Lower leg skin (tissue), 4 donors: ENCODE measurements around the gene ISOC2. TPM values are rescaled to one million over a fixed set of nuclear protein-coding genes. Genes with fewer than 3 reads are reported as not detected.

Experiments
- DNase-seq, 2 donors: peaks; one replicate each; pipeline ENCODE4 v3.0.0-alpha.2; 2019; ENCODE audit warnings: low spot score in 2 of 2
- H3K4me3 ChIP-seq: fragments of 200-600 bp; sonication (generic); 2 replicates; pipeline ENCODE4 v1.5.1; 2017; ENCODE audit warnings: mild to moderate bottlenecking, low read depth; ENCODE audit not compliant: poor library complexity, severe bottlenecking
- POLR2A ChIP-seq, 2 donors: fragments of 450-650 bp; IDR thresholded peaks; one replicate each; pipeline ENCODE4 v1.6.1; 2016 to 2017; ENCODE audit warnings: antibody characterized with exemption in 2 of 2, mild to moderate bottlenecking in 1 of 2, moderate library complexity in 1 of 2
- WGBS, 2 donors: methylation state at CpG; one replicate each; pipeline ENCODE4 v1.1.5; 2018; 5-methylcytosine and 5-hydroxymethylcytosine counted together
- intact Hi-C: fragments of 100-400 bp; cut with DNase I; formaldehyde crosslinking; loops from one replicate; pipeline ENCODE4 v1.15.0; 2023; ENCODE audit warnings: low total_unique reads
- total RNA-seq, 4 donors: library from RNA; depleted of rRNA; stranded (reverse); fragments of >200 nt; gene quantifications; one replicate each; pipeline ENCODE4 v1.1.0, GENCODE V29; 2016
- TF ChIP-seq, protein P1 (sequence below), 3 donors: fragments of 450-650 bp; IDR thresholded peaks; one replicate each; pipeline ENCODE4 v1.5.1; 2016; ENCODE audit warnings: antibody characterized with exemption in 3 of 3, mild to moderate bottlenecking in 3 of 3, moderate library complexity in 2 of 3

ISOC2 gene
- total RNA-seq, 4 donors from 2014 or later: 31.0 to 73.1 (median 66.4) TPM

DNA sequence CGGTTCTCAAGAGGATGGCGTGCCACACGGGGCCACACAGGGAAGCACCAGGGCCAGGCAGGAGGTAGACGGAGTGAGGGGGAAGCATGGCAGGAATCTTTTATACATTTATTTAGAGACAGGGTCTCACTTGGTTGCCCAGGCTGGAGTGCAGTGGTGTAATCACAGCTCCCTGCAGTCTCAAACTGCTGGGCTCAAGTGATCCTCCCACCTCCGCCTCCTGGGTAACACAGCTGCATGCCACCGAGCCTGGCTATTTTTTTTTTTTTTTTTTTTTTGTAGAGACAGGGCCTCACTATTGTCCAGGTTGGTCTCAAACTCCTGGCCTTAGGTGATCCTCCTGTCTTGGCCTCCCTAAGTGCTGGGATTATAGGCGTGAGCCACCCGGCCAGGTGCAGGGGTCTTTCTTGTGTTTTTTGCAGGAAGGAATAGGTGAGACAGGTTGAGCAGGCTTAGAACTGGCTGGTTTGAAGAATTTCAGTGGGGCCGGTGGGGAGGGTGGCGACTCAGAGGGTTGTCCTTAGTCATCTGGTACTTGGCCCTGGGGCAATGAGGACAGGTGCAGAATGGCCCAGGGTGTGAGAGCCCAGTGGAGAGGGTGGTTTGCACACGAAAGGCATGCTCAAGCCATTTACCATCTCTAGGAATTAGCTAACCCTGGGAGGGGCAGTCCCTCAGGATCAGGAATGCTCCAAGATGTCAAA is 34.4 kb upstream of the ISOC2 start:
- intact Hi-C loops: loop anchor here (10.0 kb wide), 1 partner anchor 351 kb away; the partner anchor contains the start of gene TNNT1
- 75 to 83% methylated on average over 11 of the region's 11 CpGs for WGBS, 2 donors
- no peak for DNase-seq
- H3K4me3 ChIP-seq: no peak overlapping the region
- TF ChIP-seq, protein P1, sequence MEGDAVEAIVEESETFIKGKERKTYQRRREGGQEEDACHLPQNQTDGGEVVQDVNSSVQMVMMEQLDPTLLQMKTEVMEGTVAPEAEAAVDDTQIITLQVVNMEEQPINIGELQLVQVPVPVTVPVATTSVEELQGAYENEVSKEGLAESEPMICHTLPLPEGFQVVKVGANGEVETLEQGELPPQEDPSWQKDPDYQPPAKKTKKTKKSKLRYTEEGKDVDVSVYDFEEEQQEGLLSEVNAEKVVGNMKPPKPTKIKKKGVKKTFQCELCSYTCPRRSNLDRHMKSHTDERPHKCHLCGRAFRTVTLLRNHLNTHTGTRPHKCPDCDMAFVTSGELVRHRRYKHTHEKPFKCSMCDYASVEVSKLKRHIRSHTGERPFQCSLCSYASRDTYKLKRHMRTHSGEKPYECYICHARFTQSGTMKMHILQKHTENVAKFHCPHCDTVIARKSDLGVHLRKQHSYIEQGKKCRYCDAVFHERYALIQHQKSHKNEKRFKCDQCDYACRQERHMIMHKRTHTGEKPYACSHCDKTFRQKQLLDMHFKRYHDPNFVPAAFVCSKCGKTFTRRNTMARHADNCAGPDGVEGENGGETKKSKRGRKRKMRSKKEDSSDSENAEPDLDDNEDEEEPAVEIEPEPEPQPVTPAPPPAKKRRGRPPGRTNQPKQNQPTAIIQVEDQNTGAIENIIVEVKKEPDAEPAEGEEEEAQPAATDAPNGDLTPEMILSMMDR (IDR thresholded peaks at IDR 0.05): no peak
- TF ChIP-seq POLR2A (IDR thresholded peaks at IDR 0.05): no peak

DNA sequence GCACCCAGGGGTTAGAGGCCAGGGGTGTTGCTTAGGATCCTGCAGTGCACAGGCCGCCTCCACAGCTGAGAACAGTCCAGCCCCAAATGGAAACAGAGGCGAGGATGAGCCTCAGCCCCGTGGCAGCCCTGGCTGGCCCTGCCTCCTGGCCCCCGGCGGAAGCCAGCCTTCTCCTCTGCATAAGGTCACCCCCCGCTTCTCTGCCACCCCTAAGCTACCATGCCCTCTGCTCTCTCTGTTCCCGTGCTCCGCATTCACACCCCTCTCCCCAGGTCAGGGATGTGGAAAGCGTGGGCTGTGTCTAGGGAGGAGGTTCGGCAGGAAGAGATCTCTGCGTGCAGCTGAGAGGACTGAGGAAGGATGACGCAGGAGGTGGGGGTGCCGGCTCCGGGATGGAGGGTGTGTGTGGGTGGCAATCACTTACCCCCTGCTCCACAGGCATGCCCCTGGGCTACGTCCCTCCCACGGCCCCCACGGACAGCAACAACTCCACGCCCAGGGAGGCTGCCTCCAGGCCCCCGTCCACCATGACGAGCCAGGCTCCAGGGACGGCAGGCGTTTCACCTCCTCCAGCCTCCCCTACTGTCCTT is 32.8 kb upstream of the ISOC2 start:
- no peak for TF ChIP-seq POLR2A (IDR thresholded peaks at IDR 0.05)
- TF ChIP-seq, protein P1 (IDR thresholded peaks at IDR 0.05): no peak
- WGBS, 2 donors: 24 to 39% methylated on average over 22 of the region's 22 CpGs
- no peak for DNase-seq
- H3K4me3 ChIP-seq: no peak overlapping the region
- intact Hi-C loops: loop anchor here (10.0 kb wide), 1 partner anchor 349 kb away; the partner anchor contains the start of gene TNNT1

DNA sequence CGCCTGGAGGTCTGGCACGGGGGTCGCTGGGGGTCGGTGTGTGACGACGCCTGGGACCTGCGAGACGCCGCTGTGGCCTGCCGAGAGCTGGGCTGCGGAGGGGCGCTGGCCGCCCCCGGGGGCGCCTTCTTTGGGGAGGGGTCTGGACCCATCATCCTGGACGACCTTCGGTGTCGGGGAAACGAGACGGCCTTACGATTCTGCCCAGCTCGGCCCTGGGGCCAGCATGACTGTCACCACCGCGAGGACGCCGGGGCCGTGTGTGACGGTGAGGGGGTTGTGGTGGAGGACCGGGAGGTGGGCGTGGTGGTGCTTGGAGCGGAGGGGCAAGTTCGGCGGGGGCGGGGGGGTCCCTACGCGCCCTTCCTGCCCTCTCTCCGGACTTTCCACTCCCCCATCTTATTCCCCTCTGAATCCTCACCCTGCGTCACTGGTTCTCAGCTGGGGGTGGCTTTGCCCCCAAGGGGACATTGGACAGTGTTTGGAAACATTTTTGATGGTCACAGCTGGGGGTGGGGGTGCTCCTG is 32.3 kb upstream of the ISOC2 start:
- DNase-seq: no peak
- WGBS, 2 donors: 26 to 48% methylated on average over 32 to 35 of the region's 38 CpGs
- H3K4me3 ChIP-seq: no peak overlapping the region
- no peak for TF ChIP-seq POLR2A (IDR thresholded peaks at IDR 0.05)
- TF ChIP-seq, protein P1 (IDR thresholded peaks at IDR 0.05): no peak
- intact Hi-C loops: loop anchor here (10.0 kb wide), 1 partner anchor 349 kb away; the partner anchor contains the start of gene TNNT1

DNA sequence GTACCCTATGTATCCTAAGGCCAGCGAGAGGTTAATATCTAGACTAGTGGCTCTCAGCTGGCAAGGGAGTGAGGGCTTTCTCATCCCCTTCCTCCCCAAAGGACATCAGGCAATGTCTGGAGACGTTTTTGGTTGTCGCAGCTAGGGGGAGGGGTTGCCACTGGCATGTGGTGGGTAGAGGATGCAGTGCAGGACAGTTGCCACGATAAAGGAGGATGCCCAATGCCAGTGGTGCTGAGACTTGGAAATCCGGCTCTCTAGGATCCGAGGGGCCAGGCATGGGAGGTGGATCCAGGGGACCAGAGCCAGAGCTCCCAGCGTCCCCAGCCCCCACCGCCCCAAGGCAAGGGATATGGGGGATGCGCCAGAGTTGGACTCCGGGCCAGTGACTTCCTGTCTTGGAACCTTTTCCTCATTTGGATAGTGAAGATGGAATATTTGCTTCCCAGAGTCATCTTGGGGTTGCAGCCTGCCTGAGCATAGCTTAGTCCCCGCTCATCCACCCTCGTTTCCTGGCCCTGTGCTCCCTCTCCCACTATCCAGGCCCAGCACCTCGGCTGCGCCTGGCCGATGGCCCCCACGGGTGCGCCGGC is 31.7 kb upstream of the ISOC2 start:
- whole genome bisulfite sequencing, 2 donors: 32 to 50% methylated on average over 18 of the region's 18 CpGs
- TF ChIP-seq, protein P1 (IDR thresholded peaks at IDR 0.05): no peak
- TF ChIP-seq POLR2A (IDR thresholded peaks at IDR 0.05): no peak
- H3K4me3 ChIP-seq: no peak overlapping the region
- no peak for DNase-seq
- intact Hi-C loops: loop anchor here (10.0 kb wide), 1 partner anchor 348 kb away; the partner anchor contains the start of gene TNNT1

DNA sequence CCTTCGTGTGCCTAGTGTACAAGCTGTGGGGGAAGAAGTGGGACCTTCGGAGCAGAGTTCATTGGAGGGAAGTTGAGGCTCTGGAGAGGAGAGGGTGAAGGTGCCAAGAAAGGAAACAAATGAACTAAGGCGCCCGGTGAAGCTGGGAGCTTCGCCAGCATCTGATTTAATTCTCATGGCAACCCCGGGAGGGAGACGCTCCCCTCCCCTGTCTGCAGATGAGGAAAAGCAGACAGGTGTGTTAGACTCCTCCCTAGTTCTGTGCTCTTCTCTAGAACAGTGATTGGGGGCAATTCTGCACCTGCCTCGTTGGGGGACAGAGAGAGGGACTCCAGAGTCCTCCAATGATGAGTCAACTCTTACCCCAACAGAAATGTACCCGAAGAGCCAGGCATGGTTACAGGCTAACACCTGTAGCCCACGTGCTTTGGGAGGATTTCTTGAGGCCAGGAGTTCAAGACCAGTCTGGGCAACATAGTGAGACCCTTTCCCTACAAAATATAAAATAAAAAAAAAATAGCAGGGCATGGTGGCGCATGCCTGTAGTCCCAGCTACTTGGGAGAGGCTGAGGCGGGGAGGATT is 31.0 kb upstream of the ISOC2 start:
- no peak for DNase-seq
- intact Hi-C loops: loop anchor here (10.0 kb wide), 1 partner anchor 348 kb away; the partner anchor contains the start of gene TNNT1
- TF ChIP-seq, protein P1 (IDR thresholded peaks at IDR 0.05): no peak
- no peak for TF ChIP-seq POLR2A (IDR thresholded peaks at IDR 0.05)
- WGBS, 2 donors: 39 to 45% methylated on average over 12 of the region's 12 CpGs
- no peak overlapping the region for H3K4me3 ChIP-seq
